HepG2 (cell line): ENCODE measurements around the gene HSF4. TPM values are rescaled to one million over a fixed set of nuclear protein-coding genes. Genes with fewer than 3 reads are reported as not detected.

Source experiments
- ATF6 ChIP-seq: sonication (generic); formaldehyde crosslinking; conservative IDR thresholded peaks from 2 replicates; pipeline ENCODE4 v1.4.0; 2020; ENCODE audit warnings: missing genetic modification reagents
- EEA1 ChIP-seq: sonication (generic); formaldehyde crosslinking; IDR thresholded peaks from 2 replicates; pipeline ENCODE4 v1.5.1; 2020; ENCODE audit warnings: mild to moderate bottlenecking, missing genetic modification reagents, borderline replicate concordance
- FOSL1 ChIP-seq: sonication (generic); formaldehyde crosslinking; IDR thresholded peaks from 2 replicates; pipeline ENCODE4 v1.9.0; 2021; ENCODE audit warnings: missing genetic modification reagents, borderline replicate concordance
- HNRNPK ChIP-seq: fragments of 200-400 bp; formaldehyde crosslinking; IDR thresholded peaks from 2 replicates; pipeline ENCODE4 v1.6.1; 2018; ENCODE audit warnings: low read length, low read depth, moderate library complexity, mild to moderate bottlenecking; ENCODE audit not compliant: poor library complexity, severe bottlenecking
- LCORL ChIP-seq, 2 experiments: fragments of 450-650 bp in 1 of 2; sonication (generic) in 1 of 2; formaldehyde crosslinking in 1 of 2; IDR thresholded peaks; 2 replicates each; pipeline versions ENCODE4 v1.5.0 to v1.6.1; 2017 to 2020; ENCODE audit warnings: antibody characterized with exemption in 1 of 2, missing genetic modification reagents in 1 of 2
- REL ChIP-seq: sonication (generic); formaldehyde crosslinking; conservative IDR thresholded peaks from 2 replicates; pipeline ENCODE4 v1.8.0; 2022; ENCODE audit warnings: mild to moderate bottlenecking, missing genetic modification reagents, moderate library complexity
- TAF1 ChIP-seq: sonication (generic); formaldehyde crosslinking; IDR thresholded peaks from 2 replicates; pipeline ENCODE4 v1.4.0; 2020; ENCODE audit warnings: missing genetic modification reagents
- TFDP2 ChIP-seq: sonication (generic); formaldehyde crosslinking; IDR thresholded peaks from 2 replicates; pipeline ENCODE4 v1.4.0; 2020; ENCODE audit warnings: missing genetic modification reagents
- THRA ChIP-seq: sonication (generic); formaldehyde crosslinking; IDR thresholded peaks from 2 replicates; pipeline ENCODE4 v1.4.0; 2020; ENCODE audit warnings: missing genetic modification reagents, borderline replicate concordance
- ZNF589 ChIP-seq: sonication (generic); formaldehyde crosslinking; conservative IDR thresholded peaks from 2 replicates; pipeline ENCODE4 v1.8.0; 2022; ENCODE audit warnings: mild to moderate bottlenecking, moderate library complexity, missing genetic modification reagents
- ZNF782 ChIP-seq: sonication (generic); formaldehyde crosslinking; IDR thresholded peaks from 2 replicates; pipeline ENCODE4 v1.4.0; 2020; ENCODE audit warnings: missing genetic modification reagents, mild to moderate bottlenecking, borderline replicate concordance
- polyA plus RNA-seq, 8 experiments: library from polyadenylated mRNA; depleted of rRNA in 3 of 8; stranded (reverse) in 7 of 8; unstranded in 1 of 8; fragments of >200 nt; fragmentation: Illumina TruSeq in 4 of 8; extraction: Trizol in 4 of 8; gene quantifications; 2 replicates each; pipeline versions ENCODE4 v1.2.1 to v1.2.3, GENCODE V29; 2011 to 2016; ENCODE audit warnings: low read depth in 4 of 8, missing spikeins in 1 of 8, mixed read lengths in 1 of 8; ENCODE audit not compliant: insufficient read depth in 1 of 8
- total RNA-seq, 5 experiments: library from RNA; depleted of rRNA; stranded (reverse); fragments of >200 nt; fragmentation: Illumina TruSeq; extraction: Trizol; gene quantifications; 2 replicates each; pipeline ENCODE4 v1.2.3, GENCODE V29; 2016; ENCODE audit warnings: low read depth in 1 of 5
- TF ChIP-seq, protein P1 (sequence below): sonication (generic); formaldehyde crosslinking; IDR thresholded peaks from 2 replicates; pipeline ENCODE4 v1.4.0; 2020; ENCODE audit warnings: missing genetic modification reagents
- TF ChIP-seq, protein P2 (sequence below), 2 experiments: sonication (generic) in 1 of 2; formaldehyde crosslinking in 1 of 2; IDR thresholded peaks; 2 replicates each; pipeline versions ENCODE4 v1.4.0 to v1.6.1; 2016 to 2020; ENCODE audit warnings: borderline replicate concordance in 1 of 2, low read depth in 1 of 2, mild to moderate bottlenecking in 1 of 2, missing genetic modification reagents in 1 of 2
- TF ChIP-seq, protein P3 (sequence below): sonication (generic); formaldehyde crosslinking; IDR thresholded peaks from 2 replicates; pipeline ENCODE4 v1.4.0; 2020; ENCODE audit warnings: missing genetic modification reagents, borderline replicate concordance

The HSF4 gene
- total and polyA plus RNA-seq, 2 of the 13 experiments (the other 11 are each of a cell fraction or from before 2014, with no cell fraction given) = 3.5 to 16.9 TPM

GRCh38 chr16:67164599-67165061 is at the start of gene HSF4 (continued):
- TF ChIP-seq, protein P1, sequence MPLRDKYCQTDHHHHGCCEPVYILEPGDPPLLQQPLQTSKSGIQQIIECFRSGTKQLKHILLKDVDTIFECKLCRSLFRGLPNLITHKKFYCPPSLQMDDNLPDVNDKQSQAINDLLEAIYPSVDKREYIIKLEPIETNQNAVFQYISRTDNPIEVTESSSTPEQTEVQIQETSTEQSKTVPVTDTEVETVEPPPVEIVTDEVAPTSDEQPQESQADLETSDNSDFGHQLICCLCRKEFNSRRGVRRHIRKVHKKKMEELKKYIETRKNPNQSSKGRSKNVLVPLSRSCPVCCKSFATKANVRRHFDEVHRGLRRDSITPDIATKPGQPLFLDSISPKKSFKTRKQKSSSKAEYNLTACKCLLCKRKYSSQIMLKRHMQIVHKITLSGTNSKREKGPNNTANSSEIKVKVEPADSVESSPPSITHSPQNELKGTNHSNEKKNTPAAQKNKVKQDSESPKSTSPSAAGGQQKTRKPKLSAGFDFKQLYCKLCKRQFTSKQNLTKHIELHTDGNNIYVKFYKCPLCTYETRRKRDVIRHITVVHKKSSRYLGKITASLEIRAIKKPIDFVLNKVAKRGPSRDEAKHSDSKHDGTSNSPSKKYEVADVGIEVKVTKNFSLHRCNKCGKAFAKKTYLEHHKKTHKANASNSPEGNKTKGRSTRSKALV (CRISPR knock-in tag) = peak; percentile 73; the same call in 1 of the 2 replicates
- TF ChIP-seq ATF6 (CRISPR knock-in tag) (no peak), LCORL (IDR thresholded peaks at IDR 0.05) (no peak), LCORL (CRISPR knock-in tag; IDR thresholded peaks at IDR 0.05) (peak; percentile 62; the same call in 1 of the 2 replicates), THRA (CRISPR knock-in tag) (peak; percentile 86), ZNF589 (CRISPR knock-in tag) (peak; percentile 92; the same call in 1 of the 2 replicates), HNRNPK (peak; percentile 100), FOSL1 (CRISPR knock-in tag) (no peak; the same call in 1 of the 2 replicates), EEA1 (CRISPR knock-in tag) (0 out of 2 replicates have a peak, but pooled peaks have one; percentile 28), ZNF782 (CRISPR knock-in tag) (0 out of 2 replicates have a peak, but pooled peaks have one; percentile 25), REL (0 out of 2 replicates have a peak, but pooled peaks have one; percentile 70), TFDP2 (peak; percentile 95), TAF1 (CRISPR knock-in tag) (peak; percentile 51)
- TF ChIP-seq, protein P2, sequence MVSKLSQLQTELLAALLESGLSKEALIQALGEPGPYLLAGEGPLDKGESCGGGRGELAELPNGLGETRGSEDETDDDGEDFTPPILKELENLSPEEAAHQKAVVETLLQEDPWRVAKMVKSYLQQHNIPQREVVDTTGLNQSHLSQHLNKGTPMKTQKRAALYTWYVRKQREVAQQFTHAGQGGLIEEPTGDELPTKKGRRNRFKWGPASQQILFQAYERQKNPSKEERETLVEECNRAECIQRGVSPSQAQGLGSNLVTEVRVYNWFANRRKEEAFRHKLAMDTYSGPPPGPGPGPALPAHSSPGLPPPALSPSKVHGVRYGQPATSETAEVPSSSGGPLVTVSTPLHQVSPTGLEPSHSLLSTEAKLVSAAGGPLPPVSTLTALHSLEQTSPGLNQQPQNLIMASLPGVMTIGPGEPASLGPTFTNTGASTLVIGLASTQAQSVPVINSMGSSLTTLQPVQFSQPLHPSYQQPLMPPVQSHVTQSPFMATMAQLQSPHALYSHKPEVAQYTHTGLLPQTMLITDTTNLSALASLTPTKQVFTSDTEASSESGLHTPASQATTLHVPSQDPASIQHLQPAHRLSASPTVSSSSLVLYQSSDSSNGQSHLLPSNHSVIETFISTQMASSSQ (IDR thresholded peaks at IDR 0.05; ENCODE audit: low read depth) = no peak; the same call in 1 of the 2 replicates
- TF ChIP-seq, protein P2 (CRISPR knock-in tag; IDR thresholded peaks at IDR 0.05; ENCODE audit: borderline replicate concordance) = 0 out of 2 replicates have a peak, but pooled peaks have one; percentile 78
- TF ChIP-seq, protein P3, sequence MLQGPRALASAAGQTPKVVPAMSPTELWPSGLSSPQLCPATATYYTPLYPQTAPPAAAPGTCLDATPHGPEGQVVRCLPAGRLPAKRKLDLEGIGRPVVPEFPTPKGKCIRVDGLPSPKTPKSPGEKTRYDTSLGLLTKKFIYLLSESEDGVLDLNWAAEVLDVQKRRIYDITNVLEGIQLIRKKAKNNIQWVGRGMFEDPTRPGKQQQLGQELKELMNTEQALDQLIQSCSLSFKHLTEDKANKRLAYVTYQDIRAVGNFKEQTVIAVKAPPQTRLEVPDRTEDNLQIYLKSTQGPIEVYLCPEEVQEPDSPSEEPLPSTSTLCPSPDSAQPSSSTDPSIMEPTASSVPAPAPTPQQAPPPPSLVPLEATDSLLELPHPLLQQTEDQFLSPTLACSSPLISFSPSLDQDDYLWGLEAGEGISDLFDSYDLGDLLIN (CRISPR knock-in tag) = peak; percentile 70; the same call in 1 of the 2 replicates
